Endothelial cell of umbilical vein (primary cell): ENCODE results near the gene MEF2D. TPM values are rescaled to one million over a fixed set of nuclear protein-coding genes. Genes with fewer than 3 reads are reported as not detected.

Experiments used
- BruUV-seq: library from RNA; stranded (reverse); fragments of 400-500 nt; replicated peaks from 2 replicates; lab custom pipeline; 2021; lab: Mats Ljungman, UMichigan
- CTCF ChIA-PET: fragments of 300-600, 350-600 bp; sonication (Branson Sonifier 250); formaldehyde crosslinking; loops from one replicate; lab custom pipeline; 2021; ENCODE audit warnings: antibody characterized with exemption, inconsistent platforms; lab: Charles Lee
- POLR2A ChIA-PET: fragments of 300-600, 350-600 bp; sonication (Branson Sonifier 250); formaldehyde crosslinking; loops from one replicate; lab custom pipeline; 2021; ENCODE audit warnings: antibody characterized with exemption, inconsistent platforms; lab: Charles Lee
- DNase-seq: peaks from one replicate; pipeline ENCODE4 v3.0.0-alpha.2; 2011; ENCODE audit warnings: low read depth, low spot score
- FAIRE-seq: peaks from 2 replicates; lab custom pipeline; 2011; peaks lifted over from hg19 to GRCh38; lab: Jason Lieb, UNC
- H2AFZ ChIP-seq: 2 replicates; pipeline ENCODE4 v1.6.0; 2012; ENCODE audit warnings: low read depth, low read length, control low read depth, inconsistent platforms
- H3K27ac ChIP-seq: 2 replicates; pipeline ENCODE4 v1.5.1; 2011; ENCODE audit warnings: low read depth, mild to moderate bottlenecking, control low read depth, low read length, moderate library complexity; ENCODE audit not compliant: insufficient read depth
- H3K27me3 ChIP-seq, 2 experiments: 2 replicates each; pipeline versions ENCODE4 v1.6.0 to v1.6.1; 2011; ENCODE audit warnings: low read length in 2 of 2, mixed read lengths in 1 of 2; ENCODE audit not compliant: control insufficient read depth in 2 of 2, insufficient read depth in 2 of 2
- H3K36me3 ChIP-seq, 2 experiments: 2 replicates in 1 of 2; 3 replicates in 1 of 2; pipeline ENCODE4 v1.5.1; 2011; ENCODE audit warnings: low read length in 2 of 2, mild to moderate bottlenecking in 1 of 2, moderate library complexity in 1 of 2; ENCODE audit not compliant: control insufficient read depth in 2 of 2, insufficient read depth in 2 of 2; ENCODE audit errors: extremely low read depth in 1 of 2
- H3K4me1 ChIP-seq: 3 replicates; pipeline ENCODE4 v1.5.1; 2011; ENCODE audit warnings: mild to moderate bottlenecking, low read length; ENCODE audit not compliant: control insufficient read depth, insufficient read depth; ENCODE audit errors: extremely low read depth
- H3K4me2 ChIP-seq: 2 replicates; pipeline ENCODE4 v1.6.1; 2011; ENCODE audit warnings: low read length, control low read depth, mixed read lengths; ENCODE audit not compliant: insufficient read depth
- H3K4me3 ChIP-seq, 3 experiments: fragments of 200-600 bp in 1 of 3; sonication (generic), shearing (Covaris generic) in 1 of 3; replicated peaks in 1 of 3; 2 replicates each; pipeline ENCODE4 v1.5.1; 2011 to 2016; ENCODE audit warnings: control low read depth in 3 of 3, low read length in 3 of 3, mild to moderate bottlenecking in 2 of 3, inconsistent platforms in 1 of 3, low read depth in 1 of 3, moderate library complexity in 1 of 3; ENCODE audit not compliant: insufficient read depth in 1 of 3
- H3K79me2 ChIP-seq: 2 replicates; pipeline ENCODE4 v1.6.0; 2012; ENCODE audit warnings: low read length, inconsistent platforms; ENCODE audit not compliant: control insufficient read depth, insufficient read depth
- H3K9ac ChIP-seq: replicated peaks from 2 replicates; pipeline ENCODE3; 2011; ENCODE audit warnings: low read length, control low read depth; ENCODE audit not compliant: insufficient read depth; ENCODE audit errors: extremely low read depth
- H3K9me1 ChIP-seq: replicated peaks from 3 replicates; pipeline ENCODE4 v1.6.0; 2011; ENCODE audit warnings: mild to moderate bottlenecking, low read length; ENCODE audit not compliant: control insufficient read depth, insufficient read depth; ENCODE audit errors: extremely low read depth
- H3K9me3 ChIP-seq: replicated peaks from 2 replicates; pipeline ENCODE4 v1.5.1; 2012; ENCODE audit warnings: low read length, inconsistent platforms; ENCODE audit not compliant: control insufficient read depth, insufficient read depth
- H4K20me1 ChIP-seq: replicated peaks from 2 replicates; pipeline ENCODE3; 2011; ENCODE audit warnings: mild to moderate bottlenecking, low read length; ENCODE audit not compliant: control insufficient read depth, insufficient read depth; ENCODE audit errors: extremely low read depth
- CTCF ChIP-seq, 2 donors: IDR thresholded peaks; 1 replicate in 1 of 2; 2 replicates in 1 of 2; pipeline ENCODE4 v1.5.1; 2011; ENCODE audit warnings: low read length in 2 of 2, mild to moderate bottlenecking in 2 of 2, moderate library complexity in 2 of 2, control low read depth in 1 of 2, inconsistent platforms in 1 of 2, low read depth in 1 of 2; ENCODE audit not compliant: insufficient read depth in 1 of 2; ENCODE audit errors: extremely low read depth in 1 of 2
- EZH2 ChIP-seq: IDR thresholded peaks from 2 replicates; pipeline ENCODE4 v1.6.1; 2012; ENCODE audit warnings: borderline replicate concordance, low read depth, mild to moderate bottlenecking, moderate library complexity, low read length, inconsistent platforms; ENCODE audit not compliant: severe bottlenecking
- FOS ChIP-seq: IDR thresholded peaks from 2 replicates; pipeline ENCODE4 v1.6.1; 2011; ENCODE audit warnings: mild to moderate bottlenecking, low read length, moderate library complexity, borderline replicate concordance; ENCODE audit not compliant: insufficient read depth
- GATA2 ChIP-seq: IDR thresholded peaks from 2 replicates; pipeline ENCODE4 v1.7.0; 2011; ENCODE audit warnings: low read depth, mild to moderate bottlenecking, moderate library complexity, mixed read lengths, low read length; ENCODE audit not compliant: insufficient read length, insufficient read depth
- JUN ChIP-seq: IDR thresholded peaks from 2 replicates; pipeline ENCODE4 v1.6.1; 2011; ENCODE audit warnings: borderline replicate concordance, low read depth; ENCODE audit not compliant: insufficient read length, insufficient read depth
- MAX ChIP-seq: IDR thresholded peaks from 2 replicates; pipeline ENCODE4 v1.6.1; 2011; ENCODE audit not compliant: insufficient read depth, insufficient read length
- MYC ChIP-seq: IDR thresholded peaks from one replicate; pipeline ENCODE4 v1.6.1; 2011; ENCODE audit warnings: mild to moderate bottlenecking, low read depth, low read length
- POLR2A ChIP-seq: IDR thresholded peaks from 2 replicates; pipeline ENCODE4 v1.6.1; 2012; ENCODE audit warnings: low read depth, mild to moderate bottlenecking, control low read depth, low read length
- POLR2AphosphoS5 ChIP-seq: IDR thresholded peaks from 2 replicates; pipeline ENCODE4 v1.6.1; 2012; ENCODE audit warnings: low read depth, mild to moderate bottlenecking, control low read depth, low read length, moderate library complexity; ENCODE audit not compliant: insufficient read depth
- dilution Hi-C: fragments of 300-500 bp; cut with MboI; formaldehyde crosslinking; loops from one replicate; pipeline ENCODE4 v1.15.0; 2019; ENCODE audit warnings: low sequenced_read_pairs; ENCODE audit not compliant: extremely low pct_ligation_motif_present
- intact Hi-C: fragments of 100-400 bp; cut with micrococcal nuclease; formaldehyde crosslinking; loops from one replicate; pipeline ENCODE4 v1.10.0; 2022
- polyA plus RNA-seq, 4 experiments: library from polyadenylated mRNA; depleted of rRNA in 3 of 4; stranded (reverse) in 3 of 4; unstranded in 1 of 4; fragments of >200 nt; gene quantifications; 2 replicates each; pipeline versions ENCODE4 v1.2.1 to v1.2.3, GENCODE V29; 2011 to 2012; ENCODE audit warnings: missing spikeins in 1 of 4
- total RNA-seq: library from RNA; stranded (reverse); gene quantifications from 2 replicates; pipeline ENCODE4 v1.2.3, GENCODE V29; 2021

Gene MEF2D
- total and polyA plus RNA-seq, 2 donors (not counting 3 experiments of a cell fraction or from before 2014, with no cell fraction given) = 45.4 to 52.2 TPM

GRCh38 chr1:156497743-156498431 is 2.7 kb downstream of the MEF2D start:
- Histone ChIP-seq H3K9ac (no peak overlapping the region), H3K4me2 (peak overlapping the region; percentile 43), H3K36me3 (peaks cover 0 to 7% of the 10 kb centered on the region in 2 experiments), H3K27me3 (no peaks in the 10 kb centered on the region), H4K20me1 (no peaks in the 10 kb centered on the region), H3K9me3 (no peaks in the 10 kb centered on the region), H3K4me1 (peaks cover 44% of the 10 kb centered on the region), H3K9me1 (no peaks in the 10 kb centered on the region), H2AFZ (no peak overlapping the region), H3K79me2 (peaks cover 75% of the 10 kb centered on the region), H3K27ac (peak overlapping the region; percentile 22), H3K4me3 (peak overlapping the region in 1 of 3 experiments; percentile 95)
- FAIRE-seq = peak; percentile 52
- ChIA-PET CTCF (interaction anchor here (1.0 to 9.6 kb wide), 5 partner anchors 13 to 112 kb away, joined by 3 to 149 read pairs (median 8); no protein-coding TSS in a partner anchor), POLR2A (interaction anchor here (0.6 kb wide), 1 partner anchor 180 kb away, joined by 3 read pairs; no protein-coding TSS in a partner anchor)
- dilution Hi-C loops (no loop called here), intact Hi-C loops (loop anchor here (1.0 kb wide), 1 partner anchor 8 kb away; no protein-coding TSS in a partner anchor)
- no TSS peak for BruUV-seq
- DNase-seq = no peak
- TF ChIP-seq GATA2 (no peak), MAX (no peak), EZH2 (no peak), JUN (no peak), CTCF (IDR thresholded peaks at IDR 0.05; ENCODE audit: extremely low read depth in 1 of 2, insufficient read depth in 1 of 2, low read depth in 1 of 2, low read length in 2 of 2) (no peak), POLR2A (no peak), MYC (no peak), POLR2AphosphoS5 (no peak), FOS (no peak)
